Calu3 (cell line): ENCODE measurements around the gene HIPK4. TPM values are rescaled to one million over a fixed set of nuclear protein-coding genes. Genes with fewer than 3 reads are reported as not detected.

Experiments
- BruUV-seq: library from RNA; stranded (reverse); fragments of 400-500 nt; replicated peaks from 2 replicates; lab custom pipeline; 2021; lab: Mats Ljungman, UMichigan
- CTCF ChIA-PET: fragments of 300-600 bp; sonication (Branson Sonifier 250); formaldehyde crosslinking; loops from one replicate; lab custom pipeline; 2022; ENCODE audit warnings: antibody characterized with exemption; lab: Charles Lee
- DNase-seq: peaks from one replicate; pipeline ENCODE4 v3.0.0; 2022
- H3K27ac Mint-ChIP-seq: one replicate; pipeline ENCODE4 v1.8.0; 2022; ENCODE audit warnings: mixed read lengths; ENCODE audit not compliant: unreplicated experiment
- H3K27me3 Mint-ChIP-seq: one replicate; pipeline ENCODE4 v1.8.0; 2022; ENCODE audit warnings: mixed read lengths; ENCODE audit not compliant: unreplicated experiment
- H3K36me3 Mint-ChIP-seq: one replicate; pipeline ENCODE4 v1.8.0; 2022; ENCODE audit warnings: mild to moderate bottlenecking, moderate library complexity, mixed read lengths; ENCODE audit not compliant: insufficient read depth, unreplicated experiment
- H3K4me1 Mint-ChIP-seq: one replicate; pipeline ENCODE4 v1.8.0; 2022; ENCODE audit warnings: mild to moderate bottlenecking, low read depth, mixed read lengths; ENCODE audit not compliant: unreplicated experiment
- H3K4me3 Mint-ChIP-seq: one replicate; pipeline ENCODE4 v1.8.0; 2022; ENCODE audit warnings: mild to moderate bottlenecking, low read depth, moderate library complexity, mixed read lengths; ENCODE audit not compliant: unreplicated experiment
- H3K9me3 Mint-ChIP-seq: one replicate; pipeline ENCODE4 v1.8.0; 2022; ENCODE audit warnings: low read depth, mixed read lengths; ENCODE audit not compliant: unreplicated experiment
- intact Hi-C: fragments of 100-400 bp; cut with micrococcal nuclease; formaldehyde crosslinking; loops from one replicate; pipeline ENCODE4 v1.10.0; 2022; ENCODE audit not compliant: unreplicated experiment
- total RNA-seq: library from RNA; stranded (reverse); gene quantifications from 2 replicates; pipeline ENCODE4 v1.2.3, GENCODE V29; 2022
- TF ChIP-seq, protein P1 (sequence below): fragments of 200-600 bp; IDR thresholded peaks from one replicate; pipeline ENCODE4 v1.8.0; 2022; ENCODE audit warnings: antibody characterized with exemption; ENCODE audit not compliant: unreplicated experiment

The HIPK4 gene
- total RNA-seq, 1 experiment from 2014 or later, result 0.14 TPM

DNA sequence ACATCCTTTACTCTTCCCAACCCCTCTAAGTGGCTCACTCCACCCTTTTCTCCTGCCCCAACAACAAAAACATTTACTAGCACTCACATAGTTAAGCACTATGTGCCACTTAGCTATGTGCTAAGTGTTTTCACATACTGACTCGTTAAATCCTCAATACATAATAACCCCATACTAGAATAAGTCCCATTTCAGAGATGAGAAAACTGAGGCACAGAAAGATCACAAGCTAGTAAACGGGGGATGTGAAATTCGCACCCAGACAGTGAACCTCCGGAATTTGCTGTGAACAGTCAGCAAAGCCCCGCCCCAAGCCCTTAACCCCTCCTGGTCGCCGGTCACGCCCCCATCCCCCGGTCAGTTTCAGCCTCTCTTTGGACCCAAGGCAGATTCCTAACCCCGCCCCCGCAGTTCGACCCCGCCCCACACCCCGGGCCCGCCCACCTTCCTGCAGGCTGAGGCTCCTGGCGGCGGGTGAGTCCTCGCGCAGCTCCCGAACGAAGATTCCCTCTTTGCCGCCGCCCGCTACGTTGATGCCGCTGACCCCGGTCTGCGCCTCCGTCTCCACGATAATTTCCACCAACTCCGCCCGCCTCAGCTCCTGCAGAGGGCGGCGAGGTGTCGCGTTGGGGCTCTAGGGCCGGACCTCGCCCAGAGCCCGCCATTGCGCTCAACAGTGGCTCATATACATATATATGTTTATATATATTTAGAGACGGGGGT, 13.4 kb upstream of the HIPK4 start:
- no peaks in the 10 kb centered on the region for H3K9me3 Mint-ChIP-seq
- peak overlapping the region; percentile 77 for H3K4me3 Mint-ChIP-seq
- no peaks in the 10 kb centered on the region for H3K36me3 Mint-ChIP-seq
- peak overlapping the region; percentile 16 for H3K27ac Mint-ChIP-seq
- intact Hi-C loops, result no loop called here
- H3K4me1 Mint-ChIP-seq, result peaks cover 16% of the 10 kb centered on the region
- DNase-seq, result peak; percentile 98
- H3K27me3 Mint-ChIP-seq, result peaks cover 15% of the 10 kb centered on the region
- CTCF ChIA-PET, result interaction anchor here (0.6 to 1.2 kb wide), 4 partner anchors 14 to 146 kb away, joined by 3 to 4 read pairs (median 4); no protein-coding TSS in a partner anchor
- no TSS peak for BruUV-seq
- TF ChIP-seq, protein P1, sequence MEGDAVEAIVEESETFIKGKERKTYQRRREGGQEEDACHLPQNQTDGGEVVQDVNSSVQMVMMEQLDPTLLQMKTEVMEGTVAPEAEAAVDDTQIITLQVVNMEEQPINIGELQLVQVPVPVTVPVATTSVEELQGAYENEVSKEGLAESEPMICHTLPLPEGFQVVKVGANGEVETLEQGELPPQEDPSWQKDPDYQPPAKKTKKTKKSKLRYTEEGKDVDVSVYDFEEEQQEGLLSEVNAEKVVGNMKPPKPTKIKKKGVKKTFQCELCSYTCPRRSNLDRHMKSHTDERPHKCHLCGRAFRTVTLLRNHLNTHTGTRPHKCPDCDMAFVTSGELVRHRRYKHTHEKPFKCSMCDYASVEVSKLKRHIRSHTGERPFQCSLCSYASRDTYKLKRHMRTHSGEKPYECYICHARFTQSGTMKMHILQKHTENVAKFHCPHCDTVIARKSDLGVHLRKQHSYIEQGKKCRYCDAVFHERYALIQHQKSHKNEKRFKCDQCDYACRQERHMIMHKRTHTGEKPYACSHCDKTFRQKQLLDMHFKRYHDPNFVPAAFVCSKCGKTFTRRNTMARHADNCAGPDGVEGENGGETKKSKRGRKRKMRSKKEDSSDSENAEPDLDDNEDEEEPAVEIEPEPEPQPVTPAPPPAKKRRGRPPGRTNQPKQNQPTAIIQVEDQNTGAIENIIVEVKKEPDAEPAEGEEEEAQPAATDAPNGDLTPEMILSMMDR, result no peak

- H3K27ac Mint-ChIP-seq, result no peak overlapping the region
- BruUV-seq, result no TSS peak
- no peak overlapping the region for H3K4me3 Mint-ChIP-seq
- TF ChIP-seq, protein P1, result no peak
- CTCF ChIA-PET, result interaction anchor here (0.6 kb wide), 1 partner anchor 49 kb away, joined by 8 read pairs; no protein-coding TSS in a partner anchor
- H3K4me1 Mint-ChIP-seq, result peaks cover 16% of the 10 kb centered on the region
- intact Hi-C loops, result no loop called here
- H3K9me3 Mint-ChIP-seq, result no peaks in the 10 kb centered on the region
- DNase-seq, result no peak
- H3K36me3 Mint-ChIP-seq, result no peaks in the 10 kb centered on the region
- H3K27me3 Mint-ChIP-seq, result peaks cover 15% of the 10 kb centered on the region
These were observed 10.6 kb upstream of the HIPK4 start for GRCh38 chr19:40400559-40400958.

GRCh38 chr19:40398417-40399131, 8.6 kb upstream of the HIPK4 start:
- DNase-seq, result no peak
- Mint-ChIP-seq H3K36me3 (peaks cover 3% of the 10 kb centered on the region), H3K4me3 (no peak overlapping the region), H3K27ac (no peak overlapping the region), H3K9me3 (no peaks in the 10 kb centered on the region), H3K27me3 (peaks cover 15% of the 10 kb centered on the region), H3K4me1 (peaks cover 19% of the 10 kb centered on the region)
- BruUV-seq, result no TSS peak
- intact Hi-C loops, result no loop called here
- CTCF ChIA-PET, result no interaction called here
- TF ChIP-seq, protein P1, result no peak

GRCh38 chr19:40397568-40397906, 7.6 kb upstream of the HIPK4 start:
- no peak overlapping the region for H3K27ac Mint-ChIP-seq
- CTCF ChIA-PET, result no interaction called here
- no TSS peak for BruUV-seq
- DNase-seq, result no peak
- TF ChIP-seq, protein P1, result no peak
- peaks cover 15% of the 10 kb centered on the region for H3K27me3 Mint-ChIP-seq
- H3K9me3 Mint-ChIP-seq, result no peaks in the 10 kb centered on the region
- peaks cover 12% of the 10 kb centered on the region for H3K36me3 Mint-ChIP-seq
- no peak overlapping the region for H3K4me3 Mint-ChIP-seq
- intact Hi-C loops, result no loop called here
- peaks cover 22% of the 10 kb centered on the region for H3K4me1 Mint-ChIP-seq
